Measurements from ENCODE around the gene PARD3B.

PARD3B gene

DNA sequence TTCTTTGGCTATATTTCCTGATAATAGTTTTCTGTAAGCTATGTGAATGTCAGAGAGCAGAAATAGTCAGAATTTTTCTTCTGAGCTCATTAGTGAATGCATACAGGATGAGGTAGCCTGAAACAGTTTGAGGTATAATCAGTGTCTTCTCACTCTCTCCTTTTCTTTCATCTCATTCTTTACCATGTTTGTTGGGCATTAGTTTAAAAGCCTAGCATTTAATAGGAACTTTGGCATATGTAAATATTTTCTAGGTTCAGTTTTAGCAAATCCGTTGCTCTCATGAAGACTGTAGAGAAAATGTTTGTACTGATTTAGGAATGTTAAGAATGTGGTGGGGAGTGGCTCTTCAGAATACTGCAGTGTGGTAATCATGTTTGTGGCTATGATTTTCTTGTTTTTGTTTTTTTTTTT lies 119.4 kb downstream of the PARD3B start:
- no peak for DNase-seq

DNA sequence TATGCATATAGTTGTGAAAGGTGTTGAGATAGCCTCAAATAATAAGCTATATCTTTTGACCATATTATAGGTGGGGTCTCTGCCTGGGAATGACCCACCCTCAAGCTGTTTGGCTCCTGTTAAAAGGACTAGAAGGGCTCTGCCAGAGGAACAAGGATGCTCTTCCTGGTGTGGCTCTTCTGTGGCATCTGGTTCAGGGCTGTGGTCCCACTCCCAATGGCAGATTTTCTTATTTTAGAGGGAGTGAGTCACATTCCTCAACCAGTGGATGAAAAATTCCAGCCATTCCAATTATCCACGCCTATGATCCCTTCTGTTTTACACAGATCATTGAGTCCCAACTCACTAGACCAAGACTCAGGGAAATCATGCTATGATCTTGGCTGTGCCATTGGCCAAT lies 119.9 kb downstream of the PARD3B start:
- DNase-seq, result no peak

DNA sequence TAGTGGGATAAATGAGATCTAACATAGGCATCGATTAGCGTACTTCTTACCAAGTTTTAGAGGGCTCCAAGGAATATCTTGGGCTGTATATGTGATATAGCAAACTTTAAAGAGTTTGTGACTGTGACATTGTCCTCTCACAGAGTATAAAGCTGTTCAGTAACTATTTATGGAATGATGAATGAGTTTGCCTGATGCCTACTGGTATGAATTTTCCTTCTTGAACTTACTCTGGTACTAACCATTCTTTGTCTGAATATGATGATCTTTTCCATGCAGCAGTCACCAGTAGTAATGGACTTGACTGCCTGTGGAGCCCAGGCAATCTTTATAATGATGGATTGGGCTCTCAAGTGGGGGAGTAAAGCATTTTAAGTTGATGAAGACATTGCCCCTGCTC lies 120.5 kb downstream of the PARD3B start:
- DNase-seq, result no peak

DNA sequence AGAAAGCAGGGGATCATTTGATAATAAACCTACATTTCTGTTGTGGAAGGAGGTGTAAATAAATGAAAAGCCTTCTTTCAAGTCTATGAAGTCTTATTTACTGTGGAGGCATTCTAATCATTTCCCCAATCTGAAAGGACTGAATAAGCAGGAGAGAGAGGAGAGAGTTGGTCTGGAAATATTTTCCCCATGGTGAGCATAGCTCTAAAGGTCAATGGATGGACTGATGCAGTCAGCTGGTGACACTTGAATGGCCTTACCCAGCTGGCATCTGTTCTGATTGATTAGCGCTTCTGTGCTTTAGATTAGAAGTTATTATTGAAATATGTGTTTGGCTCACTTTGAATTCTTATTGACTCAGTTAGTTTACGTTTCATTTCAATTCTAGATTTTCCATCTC lies 122.7 kb downstream of the PARD3B start:
- no peak for DNase-seq

DNA sequence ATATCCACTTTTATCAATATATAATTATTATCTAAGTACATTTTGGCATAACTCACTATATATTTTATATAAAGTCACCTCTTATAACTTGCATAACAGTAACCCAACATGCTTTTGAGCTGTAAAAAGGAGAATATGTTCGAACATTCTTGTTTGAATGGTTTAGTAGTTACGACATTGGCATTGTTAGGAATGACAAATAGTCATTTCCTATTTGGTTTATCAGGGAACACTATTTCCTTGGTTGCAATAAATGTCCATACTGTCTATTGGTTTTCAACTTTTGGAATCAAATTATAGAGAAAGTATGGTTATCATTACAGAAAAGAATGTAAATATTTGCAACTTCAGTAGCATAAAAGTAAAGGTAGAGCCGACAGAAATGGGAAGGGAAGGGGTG lies 124.1 kb downstream of the PARD3B start:
- DNase-seq, result no peak

DNA sequence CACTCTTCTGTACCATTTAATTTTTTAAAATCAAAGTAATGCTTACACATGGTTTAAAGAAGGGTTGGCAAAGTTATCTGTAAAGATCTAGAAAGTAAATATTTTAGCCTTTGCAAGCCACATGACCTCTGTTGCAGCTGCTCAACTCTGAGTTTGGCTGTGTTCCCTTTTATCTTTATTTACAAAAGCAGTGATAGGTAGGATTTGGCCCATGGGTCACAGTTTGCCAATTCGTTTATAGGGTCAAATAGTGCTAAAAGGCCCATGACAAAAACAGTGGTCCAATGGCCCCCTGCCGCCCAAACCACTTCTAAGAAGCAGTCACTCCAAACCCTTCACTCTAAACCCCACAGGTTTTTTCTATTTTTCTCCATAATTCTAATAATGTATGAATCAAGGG lies 124.8 kb downstream of the PARD3B start:
- no peak for DNase-seq

DNA sequence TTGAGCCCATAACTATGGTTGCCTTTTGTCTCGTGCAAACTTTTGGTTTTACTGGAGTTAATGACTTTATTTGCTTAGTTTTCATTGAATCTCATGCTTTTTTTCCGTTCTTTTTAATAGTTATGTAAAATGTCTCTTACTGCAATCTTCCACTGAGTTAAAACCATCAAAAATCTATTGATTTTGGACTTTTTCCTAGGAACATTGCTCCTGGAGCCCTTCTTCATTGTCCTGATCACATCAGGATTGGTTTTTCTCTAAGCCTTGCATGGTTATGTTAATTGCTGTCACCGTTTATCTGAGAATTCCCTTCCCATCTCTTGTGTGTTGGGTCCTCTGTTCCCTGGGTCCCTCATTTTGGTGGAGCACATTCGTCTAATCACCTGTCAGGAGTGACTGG lies 125.5 kb downstream of the PARD3B start:
- DNase-seq, result no peak

DNA sequence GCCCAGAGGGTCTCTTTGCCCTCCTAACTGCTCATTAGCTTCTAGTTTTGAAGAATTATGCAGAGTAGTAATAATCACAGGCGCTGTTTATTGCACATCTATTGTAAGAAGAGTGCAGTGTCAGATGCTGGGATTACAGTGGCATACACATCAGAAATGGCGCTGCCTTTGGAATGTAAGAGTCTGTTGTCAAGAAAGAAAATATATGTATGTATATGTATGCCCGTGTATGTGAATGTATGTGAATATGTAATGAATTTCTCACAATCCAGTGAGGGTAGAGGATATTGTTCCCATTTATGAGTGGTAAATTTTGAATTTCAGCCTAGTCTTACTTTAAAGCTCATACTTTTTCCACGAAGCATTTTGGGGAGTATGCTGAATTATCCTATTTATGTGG lies 127.5 kb downstream of the PARD3B start:
- no peak for DNase-seq

DNA sequence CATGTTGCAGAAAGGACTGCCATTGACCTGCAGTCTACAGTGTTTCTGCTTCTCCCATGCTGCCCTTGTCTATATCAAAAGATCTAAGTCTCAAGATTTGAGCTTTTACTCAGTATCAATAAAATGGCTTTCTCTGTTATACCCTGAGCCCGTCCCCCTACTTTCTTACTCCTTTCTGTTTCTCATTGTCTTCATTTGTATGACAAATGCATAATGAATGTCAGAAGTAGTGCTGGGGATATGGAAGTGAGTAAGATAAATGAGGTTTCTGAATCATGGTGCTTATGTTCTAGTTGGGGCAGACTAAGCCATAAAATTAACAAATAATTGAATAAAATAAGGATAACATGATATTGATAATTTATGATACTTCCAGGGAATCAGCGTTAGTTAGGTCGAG lies 128.6 kb downstream of the PARD3B start:
- no peak for DNase-seq

DNA sequence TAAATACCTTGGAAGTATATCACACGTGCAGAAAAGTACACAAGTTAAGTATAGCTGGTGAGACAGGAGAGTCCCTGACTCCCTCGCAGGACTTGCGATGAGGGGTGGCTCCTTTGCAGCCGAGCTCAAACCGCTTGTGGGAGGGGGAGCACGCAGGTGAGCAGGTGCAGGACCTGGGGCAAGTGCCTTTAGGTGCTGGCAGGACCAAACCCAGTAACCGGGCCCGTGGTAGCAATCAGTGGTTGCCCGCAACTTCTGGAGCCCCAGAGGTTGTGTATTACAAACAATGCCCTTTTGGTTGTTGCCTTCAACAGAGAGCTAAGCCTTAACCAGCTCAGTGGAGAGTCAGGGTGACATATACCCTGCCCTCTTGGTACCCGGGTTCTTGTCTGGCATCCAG lies 132.8 kb downstream of the PARD3B start:
- DNase-seq, result no peak

DNA sequence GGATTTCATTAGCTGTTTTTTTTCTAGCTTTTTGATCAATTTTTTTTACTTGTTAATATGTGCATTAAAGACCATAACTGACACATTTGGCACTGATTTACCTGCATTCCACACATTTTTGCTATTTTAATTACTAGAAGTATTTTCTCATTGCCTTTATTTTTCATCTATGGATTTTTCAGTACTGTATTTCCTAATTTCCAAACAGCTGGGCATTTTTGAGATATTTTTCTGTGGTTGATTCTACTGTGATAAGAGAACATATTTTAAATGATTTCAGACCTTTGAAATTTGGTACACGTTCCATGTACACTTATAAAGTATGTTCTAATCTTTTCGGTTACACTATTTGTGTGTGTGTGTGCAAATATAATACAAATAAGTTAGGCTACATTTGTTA lies 135.3 kb downstream of the PARD3B start:
- DNase-seq, result no peak

DNA sequence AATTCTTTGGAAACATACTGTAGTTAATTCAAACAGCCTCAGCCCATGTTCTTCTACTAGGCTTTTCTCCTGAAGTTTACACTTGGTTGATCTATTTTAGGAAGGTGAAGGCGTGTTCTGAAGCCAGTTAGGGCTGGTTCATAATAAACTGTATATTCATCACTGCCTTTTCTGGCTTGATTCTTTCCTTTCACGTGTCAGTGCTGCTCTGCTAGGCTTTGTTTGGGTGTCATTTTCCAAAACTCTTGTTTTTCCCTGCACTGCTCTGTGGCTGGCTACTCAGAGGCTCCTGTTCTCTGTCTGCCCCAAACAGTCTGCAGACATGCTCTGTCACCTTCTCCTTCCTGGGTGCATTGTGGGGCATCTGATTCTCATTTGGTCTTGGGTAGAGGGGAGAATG lies 136.1 kb downstream of the PARD3B start:
- DNase-seq, result no peak

DNA sequence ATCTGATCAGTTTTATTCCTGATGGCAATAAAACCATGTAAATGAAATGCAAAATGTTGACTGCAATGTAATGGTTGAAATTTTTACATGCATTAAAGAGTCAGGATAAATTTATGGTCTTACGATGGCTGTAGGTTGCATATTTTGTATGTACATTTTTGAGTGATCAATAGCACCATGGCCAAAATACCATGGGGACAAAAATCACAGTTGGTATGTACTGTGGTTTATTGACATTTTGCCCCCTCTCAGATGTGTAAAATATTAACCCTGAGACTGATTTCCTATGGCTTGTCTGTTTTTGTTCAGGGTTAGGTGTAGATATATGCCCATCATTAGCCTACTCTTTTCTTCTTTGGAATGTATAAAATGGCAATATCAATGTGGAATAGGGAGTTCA lies 138.1 kb downstream of the PARD3B start:
- no peak for DNase-seq

DNA sequence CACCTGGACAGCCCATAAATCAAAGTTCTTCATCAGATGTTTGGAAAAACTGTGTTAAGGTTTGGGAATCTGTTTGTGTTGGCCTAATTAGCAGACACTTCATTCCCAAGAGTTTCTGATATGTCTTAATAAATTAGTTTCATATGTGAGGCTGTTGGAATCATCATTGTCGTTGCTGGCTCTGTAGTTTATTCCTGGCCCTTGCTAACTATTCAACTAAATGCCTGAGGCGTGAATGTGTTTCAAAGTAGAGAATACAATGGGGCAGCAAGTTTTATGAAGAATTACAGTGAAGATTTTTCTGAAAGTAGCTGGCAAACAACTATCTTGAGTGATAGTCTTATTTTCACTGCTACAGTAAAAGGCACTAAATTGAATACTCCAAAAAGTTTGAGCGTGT lies 141.1 kb downstream of the PARD3B start:
- no peak for DNase-seq

DNA sequence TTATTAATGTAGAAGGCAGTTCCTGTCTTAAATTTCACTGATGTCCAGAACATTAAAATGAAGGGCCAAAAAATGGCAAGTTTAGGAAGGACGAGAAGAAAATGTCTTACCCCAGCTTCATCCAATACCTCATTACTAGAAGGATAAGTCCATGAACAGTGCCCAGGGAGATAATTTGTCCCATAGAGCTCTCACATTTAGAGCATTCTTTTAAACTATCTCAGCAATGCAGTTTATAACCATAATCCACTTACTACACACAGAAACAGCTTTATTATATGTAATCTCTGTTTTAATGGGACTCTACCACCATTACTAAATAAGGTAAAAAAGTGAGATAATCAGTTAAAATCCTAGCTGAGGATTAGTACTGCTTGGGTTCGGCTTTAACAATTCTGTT lies 142.5 kb downstream of the PARD3B start:
- DNase-seq, result no peak

DNA sequence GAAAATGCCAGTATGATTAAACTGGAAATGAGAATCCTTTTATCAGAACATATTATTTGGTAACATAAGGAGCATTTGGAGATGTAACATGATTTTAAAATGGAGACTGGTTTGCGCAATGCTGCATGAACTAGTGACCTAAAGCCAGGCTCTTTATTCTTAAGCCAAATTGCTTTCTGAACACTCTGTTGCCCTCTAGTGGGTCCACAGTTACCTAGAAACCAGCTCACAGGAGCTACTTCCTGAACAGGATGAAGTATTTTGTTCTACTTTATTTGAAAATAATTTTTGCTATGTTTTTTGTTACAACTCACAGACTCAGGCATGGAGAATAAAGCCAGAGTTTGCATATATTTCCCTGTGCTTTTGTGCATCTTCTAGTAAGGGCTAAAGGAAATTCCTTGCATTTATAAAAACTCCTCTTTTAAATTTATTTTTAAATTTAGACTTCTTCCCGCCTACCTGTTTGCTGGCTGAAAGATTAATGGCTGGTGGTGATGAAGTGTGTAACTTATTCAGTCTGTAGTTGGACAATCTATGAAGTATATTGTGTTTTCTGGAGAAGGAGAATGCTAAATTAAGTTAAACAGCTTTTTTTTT lies 146.7 kb downstream of the PARD3B start:
- DNase-seq, result peak; percentile 57 to 66

DNA sequence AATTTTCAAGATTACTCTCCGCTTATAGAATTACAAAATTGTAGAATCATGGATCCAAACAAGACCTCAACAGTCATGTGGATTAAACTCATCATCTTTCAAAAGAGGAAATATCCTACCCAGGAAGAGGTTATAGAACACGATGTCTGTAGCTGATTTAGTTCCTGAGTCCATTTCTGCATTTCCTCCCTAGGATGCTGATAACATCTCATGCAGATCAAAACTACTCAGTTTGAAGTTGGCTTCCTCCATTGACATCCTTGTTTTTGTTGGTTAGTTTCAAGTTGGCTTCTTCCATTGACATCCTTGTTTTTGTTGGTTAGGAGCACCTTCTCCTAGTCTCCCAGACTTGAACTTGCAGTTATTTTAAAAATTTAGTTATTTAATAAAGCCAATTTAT lies 147.5 kb downstream of the PARD3B start:
- DNase-seq, result no peak

DNA sequence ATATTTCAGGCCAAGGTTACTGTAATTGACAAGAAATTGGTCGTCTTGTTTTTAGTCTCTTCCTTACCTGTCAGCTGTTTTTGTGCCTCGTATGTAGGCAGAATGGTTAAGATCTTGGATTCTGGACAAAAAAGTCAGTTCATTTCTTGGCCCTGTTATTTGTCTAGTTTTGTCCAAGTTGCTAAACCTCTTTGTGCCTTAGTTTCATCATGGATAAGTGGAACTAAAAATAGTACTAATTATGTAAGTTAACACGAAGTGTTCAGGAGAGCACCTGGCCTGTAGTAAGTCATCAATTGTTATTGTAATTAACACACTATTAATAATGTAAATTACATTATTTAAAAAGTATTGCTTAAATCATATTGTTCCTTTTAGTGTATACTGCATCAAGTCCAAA lies 148.0 kb downstream of the PARD3B start:
- DNase-seq, result no peak

DNA sequence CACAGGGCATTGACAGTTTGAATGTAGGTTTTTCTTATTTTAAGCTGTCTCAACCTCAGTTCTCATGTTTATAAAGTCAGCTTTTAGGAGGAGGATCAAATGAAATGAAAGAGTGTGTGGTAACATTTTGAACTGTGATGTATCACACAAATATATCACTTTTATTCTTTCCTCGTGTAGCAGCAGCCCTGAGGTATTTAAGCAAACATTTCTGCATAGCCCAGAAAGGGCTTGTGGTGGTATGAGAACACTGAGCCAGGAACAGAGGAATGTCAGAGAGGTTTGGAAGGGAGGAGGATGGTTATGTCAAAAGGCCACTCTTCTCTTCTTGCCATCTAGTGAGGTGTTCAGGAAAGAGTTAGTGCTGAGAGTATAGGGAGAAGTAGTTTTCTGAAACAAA lies 150.2 kb downstream of the PARD3B start:
- DNase-seq, result no peak

DNA sequence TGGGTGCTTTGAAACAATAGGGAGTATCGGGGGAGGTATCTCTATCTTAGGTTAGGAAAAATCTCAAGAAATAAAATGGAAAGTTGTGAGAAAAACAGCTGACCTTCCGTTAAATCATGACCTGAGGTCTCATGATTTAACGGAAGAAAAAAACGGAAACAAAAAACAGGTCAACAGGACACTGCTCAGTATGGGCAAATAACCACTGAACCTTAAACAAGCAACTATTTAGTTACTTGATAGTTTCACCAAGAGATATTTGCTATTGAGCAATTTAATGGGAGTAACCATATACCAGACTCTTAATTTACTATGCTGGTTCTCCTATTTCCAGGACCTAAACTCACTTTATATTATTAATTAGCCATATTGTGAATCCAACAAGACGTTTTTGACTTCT lies 150.8 kb downstream of the PARD3B start:
- DNase-seq, result no peak

DNA sequence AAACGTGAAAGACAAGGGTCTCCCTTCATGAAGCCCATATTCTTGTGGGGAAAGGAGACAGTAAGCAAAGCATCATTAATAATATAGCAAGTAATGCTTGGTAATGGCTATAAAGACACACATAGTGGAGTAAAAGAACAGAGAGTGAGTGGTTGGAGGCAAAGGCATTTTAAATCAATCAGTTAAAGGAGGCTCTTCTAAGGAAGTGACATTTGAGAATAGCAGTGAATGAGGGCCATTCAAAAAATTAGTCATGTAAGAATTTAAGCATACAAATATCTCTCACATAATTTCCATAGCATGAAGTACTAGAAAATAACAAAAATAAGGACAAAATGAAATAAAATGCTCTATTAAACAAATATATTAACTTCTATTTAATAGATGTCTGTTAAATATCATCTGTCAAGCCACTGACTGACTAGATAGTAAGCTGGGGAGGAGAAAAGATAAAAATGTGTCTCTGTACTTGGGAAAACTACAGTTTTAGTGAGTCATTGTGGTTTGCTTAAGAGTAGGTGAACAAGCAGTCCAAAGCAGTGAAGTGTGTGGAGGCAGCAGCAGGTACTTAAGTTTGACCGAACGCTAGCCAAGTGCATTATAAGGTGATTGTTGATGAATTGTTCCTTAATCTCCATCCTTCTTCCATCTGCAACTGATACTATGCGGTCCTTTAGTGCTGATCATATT lies 160.1 kb downstream of the PARD3B start:
- no peak for DNase-seq

DNA sequence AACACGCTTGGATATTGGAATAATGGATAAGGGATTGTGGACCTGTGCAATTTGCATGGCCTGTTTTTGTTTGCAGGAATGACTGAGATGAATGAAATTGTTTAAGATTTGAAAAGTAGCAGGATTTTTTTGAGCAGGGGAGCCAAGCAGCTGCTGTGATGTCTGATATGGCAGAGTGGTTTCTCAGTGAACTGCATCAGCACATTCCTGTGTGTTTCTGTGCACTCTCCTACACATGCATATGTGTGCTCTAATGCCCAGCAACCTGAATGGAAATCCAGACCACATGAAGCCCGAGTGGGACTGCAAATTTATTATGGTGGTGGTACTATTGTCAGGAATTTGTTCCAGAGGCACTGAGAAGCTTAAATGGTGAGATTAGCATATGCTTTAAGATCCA lies 161.7 kb downstream of the PARD3B start:
- no peak for DNase-seq

DNA sequence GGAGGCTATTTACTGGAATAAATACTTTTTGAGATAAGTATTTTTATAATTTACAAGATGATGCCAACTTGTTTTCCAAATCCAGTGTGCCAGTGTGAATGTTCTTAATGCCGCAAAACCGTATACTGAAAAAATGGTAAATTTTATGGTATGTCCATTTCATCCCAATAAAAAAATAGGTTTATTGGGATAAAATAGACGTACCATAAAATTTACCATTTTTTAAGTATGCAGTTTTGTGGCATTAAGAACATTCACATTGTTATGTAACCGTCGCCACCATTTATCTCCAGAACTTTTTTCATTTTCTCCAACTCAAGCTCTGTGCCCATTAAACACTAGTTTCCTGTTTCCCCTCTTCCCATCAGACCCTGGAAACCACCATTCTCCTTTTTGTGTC lies 167.9 kb downstream of the PARD3B start:
- DNase-seq, result no peak

DNA sequence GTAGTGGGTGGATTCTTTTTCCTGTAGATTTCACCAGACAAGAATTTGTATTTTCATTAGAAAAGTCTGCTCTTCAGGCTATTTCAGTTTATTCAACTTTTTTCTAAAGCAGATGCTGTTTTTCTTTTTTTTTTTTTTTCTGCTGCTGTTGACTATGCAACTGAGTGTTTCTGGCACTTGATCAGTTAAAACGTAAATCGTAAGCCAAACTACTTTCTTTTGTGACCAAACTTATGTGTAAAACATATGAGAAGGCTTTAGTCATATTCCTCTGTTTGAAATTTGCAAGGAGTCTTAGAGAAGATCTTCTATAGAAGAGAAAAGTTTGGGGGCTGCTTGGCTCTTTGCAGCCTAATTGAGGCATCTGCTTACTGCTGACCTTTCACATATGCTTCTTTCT lies 170.1 kb downstream of the PARD3B start:
- DNase-seq, result no peak

DNA sequence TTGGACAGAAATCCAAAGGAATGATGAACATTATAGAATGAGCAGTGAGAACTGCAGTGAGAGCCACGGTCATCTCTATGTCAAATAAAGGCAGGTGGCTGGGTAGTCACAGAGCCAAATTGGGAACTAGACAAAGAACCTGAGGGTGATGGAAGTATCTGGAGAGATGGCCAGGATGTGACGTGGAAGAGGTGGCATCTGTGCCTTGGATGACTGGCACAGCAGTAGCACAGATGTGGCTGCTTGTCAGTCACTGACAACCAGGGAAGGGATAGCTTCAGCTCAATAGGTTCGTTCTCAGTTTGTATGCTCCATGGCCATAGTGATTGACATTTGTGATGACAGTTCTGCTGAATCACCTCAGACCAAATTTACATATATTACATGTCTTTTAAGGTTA lies 172.3 kb downstream of the PARD3B start:
- DNase-seq, result no peak
